ENCODE results near the gene MRPL41.
A peak's percentile ranks its signal among the peaks of the same experiment; 100 is the strongest.
"Not testable (repeated sequence)": the region's sequence is repeated elsewhere in the genome, so short reads cannot be mapped to it uniquely, and the experiment has no call there.

The MRPL41 gene

GRCh38 chr9:137553654-137554053 lies 2.0 kb downstream of the MRPL41 start:
- DNase-seq, result not testable (repeated sequence)

GRCh38 chr9:137554349-137554748 lies 2.7 kb downstream of the MRPL41 start:
- no peak for DNase-seq

- no peak for DNase-seq
Observed at GRCh38 chr9:137555179-137555578, 3.5 kb downstream of the MRPL41 start.

GRCh38 chr9:137556069-137556838 lies 4.6 kb downstream of the MRPL41 start:
- DNase-seq, result no peak

GRCh38 chr9:137558127-137558526 lies 6.4 kb downstream of the MRPL41 start:
- DNase-seq, result no peak

- DNase-seq, result no peak
Observed at GRCh38 chr9:137564134-137564533, 12.5 kb downstream of the MRPL41 start.

- DNase-seq, result no peak
Observed at GRCh38 chr9:137564817-137565411, 13.2 kb downstream of the MRPL41 start.

- not testable (repeated sequence) for DNase-seq
Observed at GRCh38 chr9:137568445-137568844, 16.8 kb downstream of the MRPL41 start.

GRCh38 chr9:137569609-137570203 lies 18.0 kb downstream of the MRPL41 start:
- DNase-seq, result no peak

- DNase-seq, result no peak
Observed at GRCh38 chr9:137570566-137570965, 18.9 kb downstream of the MRPL41 start.

- DNase-seq, result no peak
Observed at GRCh38 chr9:137574192-137574591, 22.5 kb downstream of the MRPL41 start.

GRCh38 chr9:137575364-137575715 lies 23.7 kb downstream of the MRPL41 start:
- DNase-seq, result no peak

- DNase-seq, result no peak
Observed at GRCh38 chr9:137575716-137576411, 24.2 kb downstream of the MRPL41 start.

GRCh38 chr9:137578518-137579258 lies 27.0 kb downstream of the MRPL41 start, which contains the start of gene DPH7:
DPH7 (minus strand) TSS chr9:137578925; CDS start chr9:137578777, 148 bp downstream.
- peak; percentile 79 to 94 (median 90) for DNase-seq

- DNase-seq, result no peak
Observed at GRCh38 chr9:137579259-137579604, 27.6 kb downstream of the MRPL41 start.

- no peak for DNase-seq
Observed at GRCh38 chr9:137580209-137580953, 28.7 kb downstream of the MRPL41 start.

GRCh38 chr9:137580954-137581322 lies 29.3 kb downstream of the MRPL41 start:
- no peak for DNase-seq

- DNase-seq, result no peak
Observed at GRCh38 chr9:137581361-137582285, 29.9 kb downstream of the MRPL41 start.

- peak in 2 of 6 experiments; percentile 6 to 19 for DNase-seq
Observed at GRCh38 chr9:137582286-137582860, 30.7 kb downstream of the MRPL41 start.

- no peak for DNase-seq
Observed at GRCh38 chr9:137583347-137583746, 31.7 kb downstream of the MRPL41 start.

GRCh38 chr9:137583957-137584356 lies 32.3 kb downstream of the MRPL41 start:
- DNase-seq, result no peak

All from stimulated activated naive CD4-positive, alpha-beta T cell (primary cell).